ENCODE results near the gene CES3.
"Not testable (repeated sequence)": the region's sequence is repeated elsewhere in the genome, so short reads cannot be mapped to it uniquely, and the experiment has no call there.

Gene CES3

GRCh38 chr16:66944971-66945370, 16.1 kb upstream of the CES3 start:
- H2BK120ac ChIP-seq (ENCODE audit: low read depth, low read length); H3K27ac ChIP-seq (ENCODE audit: low read depth, low read length); H4K8ac ChIP-seq (ENCODE audit: low read depth, low read length); H3K18ac ChIP-seq (ENCODE audit: low read length); H4K5ac ChIP-seq (ENCODE audit: low read length); H3K4me2 ChIP-seq (ENCODE audit: low read length); H3K79me1 ChIP-seq (ENCODE audit: low read length); DNase-seq; H2AK5ac ChIP-seq (ENCODE audit: low read length); H3K79me2 ChIP-seq (ENCODE audit: control insufficient read depth, insufficient read depth, low read length); H3K9ac ChIP-seq (ENCODE audit: low read length); H2BK15ac ChIP-seq (replicated peaks; ENCODE audit: low read depth); H3K56ac ChIP-seq (ENCODE audit: low read length); H3K36me3 ChIP-seq (ENCODE audit: control insufficient read depth, insufficient read depth, low read length); H3K23ac ChIP-seq (ENCODE audit: low read length); H3K4me3 ChIP-seq (ENCODE audit: low read length); H3K4ac ChIP-seq (ENCODE audit: low read depth, low read length); H3K4me1 ChIP-seq (ENCODE audit: control insufficient read depth, low read depth, low read length); H2BK5ac ChIP-seq (ENCODE audit: low read length): not testable (repeated sequence)
- H3K27me3 ChIP-seq (ENCODE audit: insufficient read depth, low read length, poor library complexity): peaks cover 11% of the 10 kb centered on the region
- no CpG with 5 or more reads among the region's 9 CpGs for WGBS (ENCODE audit: extremely low coverage, insufficient coverage, low lambda C conversion rate)

GRCh38 chr16:66945939-66946338, 15.1 kb upstream of the CES3 start:
- no peak for DNase-seq

GRCh38 chr16:66946541-66946940, 14.5 kb upstream of the CES3 start:
- no peak overlapping the region for H2BK120ac ChIP-seq (ENCODE audit: low read depth, low read length)
- DNase-seq: no peak
- H3K9ac ChIP-seq (ENCODE audit: low read length): no peak overlapping the region
- H3K4me1 ChIP-seq (ENCODE audit: control insufficient read depth, low read depth, low read length): no peaks in the 10 kb centered on the region
- H3K27me3 ChIP-seq (ENCODE audit: insufficient read depth, low read length, poor library complexity): peaks cover 11% of the 10 kb centered on the region
- H4K5ac ChIP-seq (ENCODE audit: low read length): no peak overlapping the region
- no peak overlapping the region for H3K56ac ChIP-seq (ENCODE audit: low read length)
- H3K79me1 ChIP-seq (ENCODE audit: low read length): no peaks in the 10 kb centered on the region
- H2BK15ac ChIP-seq (replicated peaks; ENCODE audit: low read depth): no peak overlapping the region
- no peak overlapping the region for H2AK5ac ChIP-seq (ENCODE audit: low read length)
- H3K23ac ChIP-seq (ENCODE audit: low read length): no peak overlapping the region
- no peak overlapping the region for H4K8ac ChIP-seq (ENCODE audit: low read depth, low read length)
- H3K79me2 ChIP-seq (ENCODE audit: control insufficient read depth, insufficient read depth, low read length): no peaks in the 10 kb centered on the region
- H3K18ac ChIP-seq (ENCODE audit: low read length): no peak overlapping the region
- WGBS (ENCODE audit: extremely low coverage, insufficient coverage, low lambda C conversion rate): no CpG with 5 or more reads among the region's 7 CpGs
- no peak overlapping the region for H3K4ac ChIP-seq (ENCODE audit: low read depth, low read length)
- no peak overlapping the region for H3K4me3 ChIP-seq (ENCODE audit: low read length)
- H3K36me3 ChIP-seq (ENCODE audit: control insufficient read depth, insufficient read depth, low read length): peaks cover 2% of the 10 kb centered on the region
- no peak overlapping the region for H2BK5ac ChIP-seq (ENCODE audit: low read length)
- H3K4me2 ChIP-seq (ENCODE audit: low read length): no peak overlapping the region
- no peak overlapping the region for H3K27ac ChIP-seq (ENCODE audit: low read depth, low read length)

More at GRCh38 chr16:66945939-66946338, 15.1 kb upstream of the CES3 start:
- H3K23ac ChIP-seq (ENCODE audit: low read length): no peak overlapping the region
- H3K9ac ChIP-seq (ENCODE audit: low read length): no peak overlapping the region
- H3K56ac ChIP-seq (ENCODE audit: low read length): no peak overlapping the region
- no peak overlapping the region for H2BK15ac ChIP-seq (replicated peaks; ENCODE audit: low read depth)
- no peak overlapping the region for H4K5ac ChIP-seq (ENCODE audit: low read length)
- no CpG with 5 or more reads among the region's 4 CpGs for WGBS (ENCODE audit: extremely low coverage, insufficient coverage, low lambda C conversion rate)
- no peak overlapping the region for H3K4me2 ChIP-seq (ENCODE audit: low read length)
- H3K27me3 ChIP-seq (ENCODE audit: insufficient read depth, low read length, poor library complexity): peaks cover 11% of the 10 kb centered on the region
- H3K18ac ChIP-seq (ENCODE audit: low read length): no peak overlapping the region
- no peak overlapping the region for H2AK5ac ChIP-seq (ENCODE audit: low read length)
- H3K4me3 ChIP-seq (ENCODE audit: low read length): no peak overlapping the region
- H3K4me1 ChIP-seq (ENCODE audit: control insufficient read depth, low read depth, low read length): no peaks in the 10 kb centered on the region
- peaks cover 2% of the 10 kb centered on the region for H3K36me3 ChIP-seq (ENCODE audit: control insufficient read depth, insufficient read depth, low read length)
- no peak overlapping the region for H2BK120ac ChIP-seq (ENCODE audit: low read depth, low read length)
- H3K27ac ChIP-seq (ENCODE audit: low read depth, low read length): no peak overlapping the region
- H3K79me1 ChIP-seq (ENCODE audit: low read length): no peaks in the 10 kb centered on the region
- no peaks in the 10 kb centered on the region for H3K79me2 ChIP-seq (ENCODE audit: control insufficient read depth, insufficient read depth, low read length)
- no peak overlapping the region for H3K4ac ChIP-seq (ENCODE audit: low read depth, low read length)
- H4K8ac ChIP-seq (ENCODE audit: low read depth, low read length): no peak overlapping the region
- H2BK5ac ChIP-seq (ENCODE audit: low read length): no peak overlapping the region

- peaks cover 11% of the 10 kb centered on the region for H3K27me3 ChIP-seq (ENCODE audit: insufficient read depth, low read length, poor library complexity)
- H3K23ac ChIP-seq (ENCODE audit: low read length): no peak overlapping the region
- no peak overlapping the region for H2BK15ac ChIP-seq (replicated peaks; ENCODE audit: low read depth)
- H3K4me1 ChIP-seq (ENCODE audit: control insufficient read depth, low read depth, low read length): no peaks in the 10 kb centered on the region
- H4K5ac ChIP-seq (ENCODE audit: low read length): no peak overlapping the region
- no peak overlapping the region for H3K4me3 ChIP-seq (ENCODE audit: low read length)
- H2AK5ac ChIP-seq (ENCODE audit: low read length): no peak overlapping the region
- H3K9ac ChIP-seq (ENCODE audit: low read length): no peak overlapping the region
- no peak overlapping the region for H3K27ac ChIP-seq (ENCODE audit: low read depth, low read length)
- no peak overlapping the region for H3K56ac ChIP-seq (ENCODE audit: low read length)
- H3K18ac ChIP-seq (ENCODE audit: low read length): no peak overlapping the region
- H3K79me2 ChIP-seq (ENCODE audit: control insufficient read depth, insufficient read depth, low read length): no peaks in the 10 kb centered on the region
- WGBS (ENCODE audit: extremely low coverage, insufficient coverage, low lambda C conversion rate): no CpG with 5 or more reads among the region's 5 CpGs
- H3K4ac ChIP-seq (ENCODE audit: low read depth, low read length): no peak overlapping the region
- peaks cover 2% of the 10 kb centered on the region for H3K36me3 ChIP-seq (ENCODE audit: control insufficient read depth, insufficient read depth, low read length)
- no peak overlapping the region for H2BK5ac ChIP-seq (ENCODE audit: low read length)
- H2BK120ac ChIP-seq (ENCODE audit: low read depth, low read length): no peak overlapping the region
- H4K8ac ChIP-seq (ENCODE audit: low read depth, low read length): no peak overlapping the region
- H3K79me1 ChIP-seq (ENCODE audit: low read length): no peaks in the 10 kb centered on the region
- no peak for DNase-seq
- H3K4me2 ChIP-seq (ENCODE audit: low read length): no peak overlapping the region
These were observed 14.1 kb upstream of the CES3 start for GRCh38 chr16:66946974-66947301.

DNA sequence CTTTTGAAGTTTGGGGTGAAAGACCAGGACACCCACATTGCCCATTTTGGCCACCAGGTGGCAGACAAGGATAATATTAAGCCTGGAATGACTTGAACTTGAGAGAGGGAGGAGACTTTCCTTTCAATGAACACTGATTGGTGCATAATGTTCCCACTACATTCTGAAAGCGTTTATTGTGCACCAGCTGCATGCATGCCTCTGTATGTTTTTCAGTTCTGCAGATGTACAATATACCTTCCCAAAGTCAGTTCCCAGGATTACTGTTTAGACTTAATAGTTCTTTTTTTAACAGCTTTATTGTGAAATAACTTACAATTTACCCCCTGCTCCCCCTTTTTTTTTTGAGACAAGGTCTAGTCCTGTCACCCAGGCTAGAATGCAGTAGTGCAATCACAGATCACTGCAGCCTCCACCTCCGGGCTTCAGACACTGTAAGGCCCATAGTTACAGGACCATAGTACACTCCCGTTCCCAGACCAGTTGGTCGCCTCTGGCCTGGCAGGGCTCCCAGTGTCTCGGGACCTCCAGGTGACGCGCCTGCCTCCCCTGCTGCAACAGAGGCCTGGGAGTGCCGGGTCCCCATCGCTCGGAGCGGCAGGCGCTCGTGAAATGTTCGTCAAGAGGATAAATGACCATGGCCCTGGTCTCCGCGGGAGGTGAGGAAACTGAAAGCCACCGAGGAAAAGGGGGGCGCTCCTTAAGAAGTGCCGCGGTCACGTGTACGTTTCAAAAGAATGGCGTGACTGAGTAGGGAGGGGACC, 13.6 kb upstream of the CES3 start:
- Histone ChIP-seq H3K79me2 (ENCODE audit: control insufficient read depth, insufficient read depth, low read length) (no peaks in the 10 kb centered on the region), H3K4me3 (ENCODE audit: low read length) (no peak overlapping the region), H3K36me3 (ENCODE audit: control insufficient read depth, insufficient read depth, low read length) (no peaks in the 10 kb centered on the region), H3K9ac (ENCODE audit: low read length) (no peak overlapping the region), H2BK15ac (replicated peaks; ENCODE audit: low read depth) (no peak overlapping the region), H2BK120ac (ENCODE audit: low read depth, low read length) (no peak overlapping the region), H3K4me1 (ENCODE audit: control insufficient read depth, low read depth, low read length) (no peaks in the 10 kb centered on the region), H2BK5ac (ENCODE audit: low read length) (no peak overlapping the region), H3K18ac (ENCODE audit: low read length) (no peak overlapping the region), H3K27me3 (ENCODE audit: insufficient read depth, low read length, poor library complexity) (peaks cover 11% of the 10 kb centered on the region), H3K4me2 (ENCODE audit: low read length) (peak overlapping the region; percentile 22), H4K5ac (ENCODE audit: low read length) (no peak overlapping the region), H2AK5ac (ENCODE audit: low read length) (no peak overlapping the region), H4K8ac (ENCODE audit: low read depth, low read length) (no peak overlapping the region), H3K79me1 (ENCODE audit: low read length) (no peaks in the 10 kb centered on the region), H3K23ac (ENCODE audit: low read length) (no peak overlapping the region), H3K56ac (ENCODE audit: low read length) (no peak overlapping the region), H3K27ac (ENCODE audit: low read depth, low read length) (no peak overlapping the region), H3K4ac (ENCODE audit: low read depth, low read length) (no peak overlapping the region)
- no CpG with 5 or more reads among the region's 23 CpGs for WGBS (ENCODE audit: extremely low coverage, insufficient coverage, low lambda C conversion rate)
- DNase-seq: peak; percentile 86

All from mesendoderm (in vitro differentiated cells).